ENCODE data around the gene SLC13A3.
A peak's percentile ranks its signal among the peaks of the same experiment; 100 is the strongest.

Gene SLC13A3

DNA sequence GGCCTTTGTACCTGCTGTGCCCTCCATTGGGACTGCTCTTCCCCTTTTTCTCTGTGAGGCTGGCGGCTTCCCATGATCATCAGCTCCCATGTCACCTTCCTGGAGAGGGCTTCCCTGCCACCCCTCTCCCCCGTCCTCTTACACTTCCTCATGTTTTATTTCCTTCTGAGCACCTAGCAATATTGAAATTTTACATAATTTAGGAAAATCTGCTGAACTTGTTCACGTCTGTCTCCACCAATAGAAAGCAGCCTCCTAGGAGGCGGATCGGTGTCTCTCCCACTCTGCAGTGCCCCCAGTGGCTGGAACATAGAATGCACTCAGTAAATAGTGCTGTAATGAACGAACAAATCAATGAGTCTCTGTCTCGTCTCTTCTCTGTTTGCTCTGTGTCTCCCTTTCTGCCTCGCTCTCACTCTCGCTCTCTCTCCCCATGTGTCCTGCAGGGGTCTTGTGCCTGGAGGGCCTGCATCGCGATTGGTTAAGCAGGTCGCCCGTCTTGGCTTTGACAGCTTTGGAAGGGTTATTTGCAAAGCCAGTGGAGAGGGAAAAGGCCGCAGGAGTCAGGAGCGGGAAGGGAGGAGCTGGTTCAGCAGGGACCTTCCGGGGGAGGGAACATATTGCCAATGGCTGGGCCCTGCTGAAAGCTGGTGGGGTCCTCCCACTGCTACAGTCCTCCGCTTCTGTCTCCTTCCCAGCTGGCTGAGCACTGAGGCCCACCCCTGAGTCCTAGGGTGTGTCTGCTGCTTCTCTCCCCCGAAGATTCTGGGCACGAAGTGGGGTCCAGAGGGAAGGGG, 88.7 kb downstream of the SLC13A3 start:
- peaks cover 5% of the 10 kb centered on the region for H3K27me3 Mint-ChIP-seq
- H3K36me3 Mint-ChIP-seq, result no peaks in the 10 kb centered on the region
- no peaks in the 10 kb centered on the region for H3K9me3 Mint-ChIP-seq
- no peak overlapping the region for H3K27ac Mint-ChIP-seq
- no peaks in the 10 kb centered on the region for H3K4me1 Mint-ChIP-seq
- no peak overlapping the region for H3K4me3 Mint-ChIP-seq
- peak; percentile 67 for ATAC-seq

DNA sequence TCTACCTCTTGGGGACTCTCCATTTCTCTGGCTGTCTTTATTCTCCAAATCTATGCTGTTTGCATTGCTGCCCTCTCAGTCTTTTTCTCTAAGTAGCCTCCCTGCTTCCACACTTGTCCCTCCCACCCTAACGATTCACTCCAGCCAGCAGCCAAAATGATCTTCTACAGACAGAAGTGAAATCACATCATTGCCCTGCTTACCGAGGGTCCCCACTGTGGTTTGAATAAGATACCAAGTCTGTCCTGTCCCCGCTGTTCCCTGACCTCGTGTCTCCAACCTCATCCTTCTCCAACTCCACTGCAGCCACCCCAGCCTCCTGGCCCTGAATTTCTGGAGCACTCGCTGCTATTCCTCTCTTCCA, 89.3 kb downstream of the SLC13A3 start:
- ATAC-seq, result no peak
- no peak overlapping the region for H3K4me3 Mint-ChIP-seq
- no peaks in the 10 kb centered on the region for H3K36me3 Mint-ChIP-seq
- no peaks in the 10 kb centered on the region for H3K4me1 Mint-ChIP-seq
- H3K27ac Mint-ChIP-seq, result no peak overlapping the region
- no peaks in the 10 kb centered on the region for H3K27me3 Mint-ChIP-seq
- H3K9me3 Mint-ChIP-seq, result no peaks in the 10 kb centered on the region

DNA sequence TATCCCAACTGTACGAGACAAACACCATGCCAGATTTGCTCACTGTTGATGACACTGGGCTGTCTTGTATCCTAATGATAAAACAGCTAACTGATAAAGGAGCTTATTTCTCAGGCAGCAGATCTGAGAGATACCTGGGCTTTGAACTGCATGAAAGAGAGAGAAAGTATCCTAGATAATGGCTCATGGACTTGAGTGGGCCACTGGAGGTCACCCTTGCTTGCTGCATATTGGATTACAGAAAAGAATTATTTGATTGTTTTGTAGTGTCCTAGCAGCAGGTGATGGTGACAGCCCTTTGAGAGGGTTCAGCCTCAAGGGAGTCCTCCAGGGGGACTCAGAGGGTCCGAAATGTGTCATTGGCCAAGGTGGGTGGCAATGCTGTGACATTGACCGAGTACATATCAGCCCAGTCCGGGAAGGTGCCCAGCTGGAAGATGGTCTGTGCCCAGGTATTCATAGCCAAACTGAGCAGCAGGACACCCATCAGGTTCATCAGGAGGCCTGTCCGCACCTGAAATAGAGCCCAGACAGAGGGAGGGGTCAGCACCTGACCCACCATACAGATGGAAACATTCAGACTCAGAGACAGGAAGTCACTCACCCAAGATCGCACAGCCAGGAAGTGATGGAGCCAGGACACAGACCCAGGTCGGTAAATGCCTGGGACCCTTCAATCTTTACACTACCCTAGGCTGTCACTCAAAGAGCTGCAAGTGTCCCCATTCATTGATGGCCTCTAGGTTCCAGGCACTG, 91.4 kb downstream of the SLC13A3 start:
- ATAC-seq, result no peak
- no peaks in the 10 kb centered on the region for H3K36me3 Mint-ChIP-seq
- peaks cover 15% of the 10 kb centered on the region for H3K4me1 Mint-ChIP-seq
- no peak overlapping the region for H3K4me3 Mint-ChIP-seq
- H3K27ac Mint-ChIP-seq, result no peak overlapping the region
- no peaks in the 10 kb centered on the region for H3K9me3 Mint-ChIP-seq
- no peaks in the 10 kb centered on the region for H3K27me3 Mint-ChIP-seq

DNA sequence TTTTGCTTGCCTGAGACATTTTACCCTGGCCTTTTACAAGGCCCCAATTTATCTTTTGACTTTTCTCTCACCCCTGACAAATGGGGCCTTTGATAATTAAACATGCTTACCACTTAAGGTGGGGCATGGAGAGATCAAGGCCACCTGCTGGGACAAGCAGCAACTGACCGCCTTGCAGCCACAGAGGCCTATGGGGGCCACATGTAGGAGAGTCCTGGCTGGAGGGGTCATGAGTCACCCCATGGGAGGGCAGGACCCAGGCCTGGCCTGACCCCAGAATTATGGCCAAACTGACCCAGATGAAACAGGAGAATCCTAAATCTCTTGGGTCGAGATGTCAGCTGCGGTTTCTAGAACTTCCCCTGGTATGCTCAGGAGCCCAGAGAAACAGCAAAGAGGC, 92.3 kb downstream of the SLC13A3 start:
- H3K27me3 Mint-ChIP-seq, result no peaks in the 10 kb centered on the region
- no peak overlapping the region for H3K4me3 Mint-ChIP-seq
- H3K9me3 Mint-ChIP-seq, result no peaks in the 10 kb centered on the region
- peaks cover 19% of the 10 kb centered on the region for H3K4me1 Mint-ChIP-seq
- ATAC-seq, result no peak
- no peak overlapping the region for H3K27ac Mint-ChIP-seq
- no peaks in the 10 kb centered on the region for H3K36me3 Mint-ChIP-seq

DNA sequence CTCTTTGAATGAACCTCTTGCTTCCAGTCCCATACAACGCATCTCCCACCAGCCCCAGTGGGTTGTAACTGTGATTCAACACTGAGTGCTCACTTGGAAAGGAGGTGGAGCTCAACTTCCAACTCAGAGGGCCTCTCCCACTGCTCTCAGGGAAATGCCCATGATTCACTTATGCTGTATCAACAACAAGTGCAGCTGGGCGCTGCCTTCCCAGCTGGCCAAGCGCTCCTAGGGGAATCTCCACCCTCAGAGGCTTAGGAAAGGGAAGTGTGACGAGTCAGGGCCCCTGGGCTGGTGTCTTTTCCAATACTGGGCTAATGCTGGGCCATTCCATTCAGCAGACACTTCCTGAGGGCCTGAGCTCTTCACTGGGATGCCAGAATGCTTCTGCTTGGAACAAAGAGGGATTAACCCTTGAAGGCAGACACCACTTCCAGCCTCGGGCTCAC, 92.7 kb downstream of the SLC13A3 start:
- Mint-ChIP-seq H3K4me3 (no peak overlapping the region), H3K9me3 (no peaks in the 10 kb centered on the region), H3K27me3 (no peaks in the 10 kb centered on the region), H3K36me3 (no peaks in the 10 kb centered on the region), H3K27ac (no peak overlapping the region), H3K4me1 (peaks cover 19% of the 10 kb centered on the region)
- no peak for ATAC-seq

DNA sequence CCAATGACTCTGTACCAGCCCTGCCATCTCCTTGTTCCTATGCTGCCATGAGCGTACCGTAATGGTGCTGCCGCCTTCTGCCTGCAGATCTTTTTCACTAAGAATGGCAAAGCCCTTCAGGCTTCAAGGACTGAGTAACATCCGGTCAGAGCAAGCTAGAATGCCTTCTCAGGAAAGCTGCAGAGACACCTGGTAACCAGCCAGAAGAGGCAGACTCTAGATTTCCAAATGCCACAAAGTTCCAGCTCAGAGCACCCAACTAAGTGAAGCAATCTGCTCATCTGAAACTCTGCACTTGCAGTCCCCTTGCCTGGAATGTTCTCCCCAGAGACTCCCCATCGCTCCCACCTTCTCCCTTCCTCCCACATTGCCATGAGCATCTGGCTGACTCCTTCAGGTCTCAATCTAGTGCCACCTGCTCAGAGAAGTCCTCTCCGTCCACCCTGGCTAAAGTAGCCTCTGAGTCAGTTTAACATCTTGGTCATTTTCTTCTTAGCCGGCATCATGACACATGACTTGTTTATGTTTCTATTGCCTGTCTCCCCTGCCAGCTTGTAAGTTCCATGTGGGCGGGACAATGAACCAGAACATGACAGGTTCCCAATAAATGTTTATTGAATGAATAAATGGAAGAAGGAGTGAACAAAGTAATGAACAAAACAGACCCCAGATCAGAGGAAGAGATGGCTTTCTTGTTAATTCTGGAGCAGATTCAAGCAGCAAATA, 93.9 kb downstream of the SLC13A3 start:
- no peaks in the 10 kb centered on the region for H3K27me3 Mint-ChIP-seq
- ATAC-seq, result no peak
- no peak overlapping the region for H3K27ac Mint-ChIP-seq

DNA sequence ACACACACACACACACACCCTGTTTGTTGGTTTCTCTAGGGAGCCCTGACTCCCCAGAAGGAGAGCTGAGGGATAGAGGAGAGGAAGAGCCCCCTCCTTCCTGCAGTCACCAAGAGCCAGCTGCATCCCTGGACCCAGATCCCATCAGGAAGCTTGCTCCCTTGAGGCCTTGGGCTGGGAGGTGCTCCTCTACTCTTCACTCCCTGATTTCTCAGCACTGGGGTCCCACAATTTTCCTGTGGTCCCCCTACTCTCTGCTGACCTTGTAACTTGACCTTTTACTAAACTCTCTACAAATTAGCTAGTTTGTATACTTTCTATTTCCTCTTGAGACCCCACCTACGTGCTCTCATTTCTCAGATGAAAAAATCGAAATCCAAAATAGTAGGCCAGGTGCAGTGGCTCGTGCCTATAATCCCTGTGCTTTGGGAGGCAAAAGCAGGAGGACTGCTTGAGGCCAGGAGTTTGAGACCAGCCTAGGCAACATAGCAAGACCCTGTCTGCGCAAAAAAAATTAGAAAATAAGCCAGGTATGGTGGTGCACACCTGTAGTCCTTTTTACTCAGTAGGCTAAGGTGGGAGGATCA, 95.8 kb downstream of the SLC13A3 start:
- Mint-ChIP-seq H3K36me3 (no peaks in the 10 kb centered on the region), H3K27ac (no peak overlapping the region), H3K4me1 (peaks cover 46% of the 10 kb centered on the region), H3K4me3 (no peak overlapping the region), H3K27me3 (no peaks in the 10 kb centered on the region), H3K9me3 (no peaks in the 10 kb centered on the region)
- ATAC-seq, result no peak

More for the DNA sequence above, 93.9 kb downstream of the SLC13A3 start:
- peaks cover 30% of the 10 kb centered on the region for H3K4me1 Mint-ChIP-seq
- no peaks in the 10 kb centered on the region for H3K36me3 Mint-ChIP-seq
- no peak overlapping the region for H3K4me3 Mint-ChIP-seq
- H3K9me3 Mint-ChIP-seq, result no peaks in the 10 kb centered on the region

DNA sequence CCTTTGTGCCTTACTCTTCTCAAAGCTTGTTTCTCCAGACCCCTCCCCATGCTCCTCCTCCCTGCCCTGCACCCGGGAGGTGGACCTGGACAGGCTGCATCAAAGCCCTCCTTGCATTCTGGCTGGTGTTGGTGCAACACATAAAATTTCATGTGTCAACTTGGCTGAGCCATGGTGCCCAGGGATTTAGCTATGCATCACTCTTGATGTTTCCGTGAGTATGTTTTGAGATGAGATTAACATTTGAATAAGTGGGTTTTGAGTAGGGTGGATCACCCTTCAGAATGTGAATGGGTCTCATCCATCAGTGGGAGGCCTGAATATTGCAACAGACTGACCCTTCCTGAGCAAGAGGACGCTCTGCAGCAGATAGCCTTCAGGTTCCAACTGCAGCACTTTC, 96.4 kb downstream of the SLC13A3 start:
- H3K4me1 Mint-ChIP-seq, result peaks cover 49% of the 10 kb centered on the region
- no peaks in the 10 kb centered on the region for H3K9me3 Mint-ChIP-seq
- H3K27ac Mint-ChIP-seq, result no peak overlapping the region
- H3K36me3 Mint-ChIP-seq, result no peaks in the 10 kb centered on the region
- no peak for ATAC-seq
- H3K4me3 Mint-ChIP-seq, result no peak overlapping the region
- H3K27me3 Mint-ChIP-seq, result no peaks in the 10 kb centered on the region

DNA sequence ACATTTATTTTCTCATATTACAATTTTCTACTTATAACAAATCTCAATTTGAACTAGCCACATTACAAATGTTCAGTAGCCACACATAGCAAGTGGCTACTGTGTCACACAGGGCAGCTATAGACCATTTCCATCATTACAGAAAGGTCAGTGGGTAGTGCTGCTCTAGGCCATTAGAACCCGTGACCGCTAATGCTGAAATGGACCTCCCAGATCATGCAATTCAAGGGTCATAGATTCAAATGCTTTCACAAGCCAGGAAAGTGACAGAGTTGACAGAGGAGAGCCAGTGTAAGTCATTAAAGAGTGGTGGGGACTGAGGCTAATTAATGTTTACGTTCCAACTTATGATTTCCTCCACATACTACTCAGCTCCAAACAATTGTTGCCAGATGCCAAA, 97.3 kb downstream of the SLC13A3 start:
- H3K36me3 Mint-ChIP-seq, result no peaks in the 10 kb centered on the region
- H3K27me3 Mint-ChIP-seq, result no peaks in the 10 kb centered on the region
- ATAC-seq, result no peak
- no peak overlapping the region for H3K27ac Mint-ChIP-seq
- H3K9me3 Mint-ChIP-seq, result no peaks in the 10 kb centered on the region
- no peak overlapping the region for H3K4me3 Mint-ChIP-seq
- H3K4me1 Mint-ChIP-seq, result peaks cover 49% of the 10 kb centered on the region

DNA sequence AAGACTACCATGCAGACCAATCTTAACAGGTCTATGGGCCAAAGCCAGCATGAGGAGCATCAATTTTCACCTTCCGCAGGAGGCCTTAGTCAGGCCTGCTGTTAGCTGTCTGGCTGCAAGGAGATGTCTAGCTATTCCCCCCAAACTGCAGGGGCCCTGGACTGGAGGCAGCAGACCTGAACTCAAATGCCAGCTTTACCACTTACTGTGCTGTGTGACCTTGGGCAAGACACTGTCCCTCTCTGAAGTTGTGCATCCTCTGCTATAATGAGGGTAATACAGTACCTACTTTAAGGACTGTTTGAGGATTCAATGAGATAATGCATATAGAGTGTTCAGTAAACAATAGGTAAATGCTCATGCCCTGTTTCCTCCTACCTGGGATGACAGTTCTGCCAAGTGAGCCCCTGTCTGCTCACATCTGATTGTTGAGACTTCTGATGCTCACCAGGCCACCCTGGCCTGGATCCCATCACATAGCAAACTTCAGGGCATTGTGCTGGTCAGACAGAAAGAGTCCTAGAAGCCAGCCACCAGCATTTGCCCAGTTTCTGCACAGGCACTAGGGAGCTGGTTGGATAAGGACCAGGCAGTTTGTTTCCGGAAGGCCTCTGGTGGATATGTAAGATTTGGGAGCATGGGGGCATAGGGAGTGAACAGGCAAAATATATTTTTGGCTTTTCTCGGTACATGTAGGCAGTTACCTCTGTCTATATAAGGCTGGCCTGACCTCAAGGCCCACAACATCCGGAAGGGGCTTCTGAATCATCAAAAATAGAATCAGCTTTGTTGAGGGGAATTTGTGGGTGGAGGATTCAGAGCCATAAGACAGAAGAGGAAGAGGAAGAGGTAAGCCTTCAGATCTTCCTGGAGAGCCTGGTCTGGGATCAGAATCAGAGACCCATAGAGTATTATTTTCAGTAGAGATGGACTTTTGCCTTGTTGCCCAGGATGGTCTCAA, 98.5 kb downstream of the SLC13A3 start:
- Mint-ChIP-seq H3K4me3 (peak overlapping the region; percentile 53), H3K27me3 (no peaks in the 10 kb centered on the region), H3K4me1 (peaks cover 49% of the 10 kb centered on the region), H3K9me3 (no peaks in the 10 kb centered on the region), H3K27ac (peak overlapping the region; percentile 65), H3K36me3 (no peaks in the 10 kb centered on the region)
- peak; percentile 78 for ATAC-seq

DNA sequence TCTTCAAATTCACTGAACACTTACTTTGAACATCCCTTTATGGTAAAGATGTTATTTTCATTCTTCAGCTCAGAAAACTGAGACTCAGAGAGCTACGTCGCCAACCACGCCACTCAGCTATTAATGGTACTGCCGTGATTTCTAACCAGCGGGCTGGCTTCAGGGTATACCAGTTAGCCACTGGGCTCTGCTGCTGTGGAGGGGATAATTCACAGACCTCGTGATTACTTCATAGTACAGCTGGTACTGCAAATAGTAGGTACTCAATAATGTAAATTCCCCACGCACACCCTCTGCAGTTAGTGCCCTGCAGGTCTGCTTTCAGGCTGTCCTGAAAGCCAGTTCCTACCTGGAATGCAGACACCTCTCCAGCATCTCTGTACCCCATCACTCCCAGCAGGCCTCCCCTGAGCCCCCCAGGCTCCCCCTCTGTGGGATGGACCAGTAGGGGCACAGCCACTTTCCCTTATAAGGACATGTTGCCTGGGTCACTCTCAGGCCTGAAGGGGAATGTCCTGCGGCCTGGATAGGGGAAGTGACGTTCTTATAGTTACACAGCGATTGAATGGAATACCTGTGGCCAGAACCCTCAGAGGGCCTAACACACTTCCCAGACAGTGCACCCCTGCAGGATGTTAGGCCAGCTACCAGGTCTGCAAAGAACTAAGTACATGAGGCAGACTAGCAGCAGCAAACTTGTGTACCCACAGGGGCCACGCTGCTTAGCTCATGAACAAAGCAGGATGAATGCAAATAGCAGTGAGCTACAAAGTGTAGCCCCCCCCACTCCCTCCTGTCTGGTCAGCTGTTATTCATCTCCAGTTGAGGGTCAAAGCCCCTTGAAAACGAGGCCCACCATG, 99.5 kb downstream of the SLC13A3 start:
- H3K27ac Mint-ChIP-seq, result no peak overlapping the region
- H3K4me1 Mint-ChIP-seq, result peaks cover 49% of the 10 kb centered on the region
- peak; percentile 26 for ATAC-seq
- no peak overlapping the region for H3K4me3 Mint-ChIP-seq
- no peaks in the 10 kb centered on the region for H3K9me3 Mint-ChIP-seq
- H3K36me3 Mint-ChIP-seq, result no peaks in the 10 kb centered on the region
- no peaks in the 10 kb centered on the region for H3K27me3 Mint-ChIP-seq

DNA sequence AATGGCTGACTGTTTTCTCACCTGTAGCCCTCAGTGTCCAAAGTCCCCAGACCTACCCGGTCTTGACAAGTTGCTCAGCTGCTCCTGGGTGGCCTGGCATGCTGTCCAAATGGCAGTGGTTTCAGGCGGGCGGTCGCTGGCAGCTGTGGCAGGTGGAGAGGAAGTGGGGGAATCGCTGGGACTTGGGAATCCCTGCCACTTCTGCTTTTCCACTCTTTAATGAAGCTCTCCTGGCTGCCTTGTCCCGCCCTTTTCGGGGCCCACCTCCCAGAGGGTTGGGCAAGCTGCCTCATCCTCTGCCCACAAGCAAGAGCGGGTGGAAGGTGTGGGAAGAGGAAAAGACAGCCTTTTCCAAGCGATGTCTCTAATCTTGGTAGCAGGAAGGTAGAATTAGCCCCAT, 100.8 kb downstream of the SLC13A3 start, which contains the start of gene OCSTAMP:
OCSTAMP (minus strand) TSS at position 194 of the 400 bp plus-strand sequence; CDS start at position 100, 94 bp downstream.
- Mint-ChIP-seq H3K9me3 (no peaks in the 10 kb centered on the region), H3K4me1 (peaks cover 42% of the 10 kb centered on the region), H3K27ac (no peak within 1 kb of the TSS), H3K36me3 (no peaks in the 10 kb centered on the region), H3K27me3 (no peaks in the 10 kb centered on the region), H3K4me3 (no peak within 1 kb of the TSS)
- no peak for ATAC-seq

DNA sequence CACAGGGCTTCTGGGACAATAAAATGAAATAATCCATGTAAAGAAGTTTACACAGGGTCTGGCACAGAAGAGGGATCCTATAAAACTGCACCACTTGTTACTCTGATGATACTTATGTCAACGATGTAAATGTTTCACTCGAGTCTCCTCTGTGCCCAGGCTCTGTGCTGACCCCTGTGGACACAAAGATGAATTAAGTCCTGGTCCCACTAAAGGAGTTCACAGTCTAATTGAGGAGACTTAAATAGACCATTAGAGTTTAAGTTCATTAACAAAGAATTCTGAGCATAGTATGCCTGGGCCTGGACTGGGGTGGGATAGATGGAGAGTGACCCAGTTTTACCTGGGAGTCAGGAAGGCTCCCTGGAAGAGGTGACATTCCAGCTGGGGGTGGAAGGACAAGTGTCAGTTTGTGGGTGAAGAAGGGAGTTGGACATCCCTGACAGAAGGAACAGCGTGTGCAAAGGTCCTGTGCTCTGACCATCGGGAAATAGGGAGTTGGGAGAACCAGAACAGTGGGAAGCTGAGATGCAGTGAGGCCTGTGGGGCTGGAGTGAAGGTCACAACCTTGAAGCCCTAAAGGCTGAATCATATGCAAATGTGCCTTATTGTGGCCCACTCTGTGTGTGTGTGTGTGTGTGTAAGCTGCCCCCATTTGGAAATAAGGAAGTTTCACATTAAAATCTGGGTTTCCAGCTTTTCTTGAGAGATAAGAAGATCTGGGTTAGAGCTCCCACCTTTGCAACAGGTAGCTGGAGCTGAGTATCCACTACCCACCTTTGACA, 101.9 kb downstream of the SLC13A3 start:
- no peak for ATAC-seq
- Mint-ChIP-seq H3K27ac (no peak overlapping the region), H3K4me1 (peaks cover 37% of the 10 kb centered on the region), H3K36me3 (no peaks in the 10 kb centered on the region), H3K4me3 (no peak overlapping the region), H3K9me3 (no peaks in the 10 kb centered on the region), H3K27me3 (no peaks in the 10 kb centered on the region)

All from stimulated activated memory B cell treated with anti-CD40 and anti-IgM and Interleukin-4, amounts not matched to agents 10 μg/mL and 1 μg/mL and 100 μg/mL, for 72 hours (primary cell).